Endodermal cell (in vitro differentiated cells): Measurements from ENCODE around the gene KRT1. TPM values are rescaled to one million over a fixed set of nuclear protein-coding genes. Genes with fewer than 3 reads are reported as not detected.
A peak's percentile ranks its signal among the peaks of the same experiment; 100 is the strongest.

Source experiments
- DNase-seq: peaks from one replicate; pipeline ENCODE4 v3.0.0-alpha.2; 2017
- H3K27ac ChIP-seq: 2 replicates; pipeline ENCODE4 v1.5.1; 2013; ENCODE audit warnings: mild to moderate bottlenecking, low read depth, low read length, moderate library complexity
- H3K27me3 ChIP-seq: 2 replicates; pipeline ENCODE4 v1.6.1; 2013; ENCODE audit warnings: mild to moderate bottlenecking, low read length, moderate library complexity; ENCODE audit not compliant: insufficient read depth, control insufficient read depth, poor library complexity, severe bottlenecking
- H3K36me3 ChIP-seq: 2 replicates; pipeline ENCODE4 v1.7.0; 2013; ENCODE audit warnings: mild to moderate bottlenecking, low read length, moderate library complexity; ENCODE audit not compliant: control insufficient read depth, insufficient read depth
- H3K4me1 ChIP-seq: one replicate; pipeline ENCODE4 v1.7.0; 2013; ENCODE audit warnings: low read length; ENCODE audit not compliant: control insufficient read depth, insufficient read depth
- H3K4me3 ChIP-seq: 2 replicates; pipeline ENCODE4 v1.5.1; 2013; ENCODE audit warnings: mild to moderate bottlenecking, low read length, moderate library complexity
- H3K9ac ChIP-seq: 2 replicates; pipeline ENCODE4 v1.6.1; 2013; ENCODE audit warnings: mild to moderate bottlenecking, low read length, moderate library complexity; ENCODE audit not compliant: poor library complexity, severe bottlenecking; ENCODE audit errors: extremely low read depth
- H3K9me3 ChIP-seq: 2 replicates; pipeline ENCODE4 v1.6.1; 2013; ENCODE audit warnings: mild to moderate bottlenecking, low read length, moderate library complexity; ENCODE audit not compliant: control insufficient read depth
- H3K27ac Mint-ChIP-seq: 2 replicates; pipeline ENCODE4 v1.8.0; 2020; ENCODE audit warnings: mixed read lengths
- H3K27me3 Mint-ChIP-seq: 2 replicates; pipeline ENCODE4 v1.8.0; 2021; ENCODE audit warnings: mild to moderate bottlenecking, mixed read lengths; ENCODE audit not compliant: insufficient read depth
- H3K36me3 Mint-ChIP-seq: 2 replicates; pipeline ENCODE4 v1.8.0; 2020; ENCODE audit warnings: low read depth, mixed read lengths
- H3K4me1 Mint-ChIP-seq: 2 replicates; pipeline ENCODE4 v1.8.0; 2020; ENCODE audit warnings: mixed read lengths
- H3K4me3 Mint-ChIP-seq: 2 replicates; pipeline ENCODE4 v1.8.0; 2020; ENCODE audit warnings: mild to moderate bottlenecking, moderate library complexity, mixed read lengths
- H3K9me3 Mint-ChIP-seq: 2 replicates; pipeline ENCODE4 v1.8.0; 2020; ENCODE audit warnings: mild to moderate bottlenecking, mixed read lengths
- WGBS, 2 experiments: methylation state at CpG; one replicate each; pipeline versions ENCODE4 v1.1.5 to v1.1.7; 2013; ENCODE audit warnings: missing lambda C conversion rate in 2 of 2, mixed read lengths in 1 of 2; ENCODE audit not compliant: insufficient coverage in 1 of 2, insufficient read length in 1 of 2; 5-methylcytosine and 5-hydroxymethylcytosine counted together
- total RNA-seq, 2 donors: library from RNA; stranded (reverse); fragmentation: NEBNext Ultra II Directional in 1 of 2; extraction: Animal tissue kit (Norgen Biotek cat#: 25700) in 1 of 2; gene quantifications; 2 replicates in 1 of 2; 3 replicates in 1 of 2; pipeline ENCODE4 v1.2.1, GENCODE V29; 2021
- TF ChIP-seq, protein P1 (sequence below): fragments of 200-600 bp; sonication (generic); conservative IDR thresholded peaks from 2 replicates; pipeline ENCODE4 v1.5.0; 2021; ENCODE audit warnings: antibody characterized with exemption, mild to moderate bottlenecking

The KRT1 gene
- total RNA-seq, 2 donors from 2014 or later = not detected

DNA sequence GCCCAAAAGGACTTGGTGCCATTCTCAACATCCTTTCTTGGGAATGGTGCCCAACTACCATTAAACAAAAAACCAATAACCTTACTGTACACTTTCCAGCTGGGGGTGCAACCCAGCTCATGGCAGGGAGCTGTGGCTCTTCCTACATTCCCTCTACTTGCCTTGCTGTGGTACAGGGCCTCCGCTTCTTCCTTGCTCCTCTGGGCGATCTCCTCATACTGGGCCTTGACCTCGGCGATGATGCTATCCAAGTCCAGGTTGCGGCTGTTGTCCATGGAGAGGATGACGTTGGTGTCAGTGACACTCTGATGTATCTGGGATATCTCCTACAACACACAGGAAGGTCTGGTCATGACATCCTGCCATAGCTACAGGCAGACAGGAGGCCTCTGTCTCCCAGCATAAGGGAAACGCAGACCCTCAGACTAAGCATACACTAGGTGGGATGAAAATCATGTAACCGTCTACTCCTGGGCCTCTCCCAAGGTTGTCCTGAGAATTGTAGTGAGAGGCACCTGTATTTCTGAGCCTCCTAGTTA is 32.1 kb downstream of the KRT1 start:
- H3K9me3 ChIP-seq = peaks cover 7% of the 10 kb centered on the region
- TF ChIP-seq, protein P1, sequence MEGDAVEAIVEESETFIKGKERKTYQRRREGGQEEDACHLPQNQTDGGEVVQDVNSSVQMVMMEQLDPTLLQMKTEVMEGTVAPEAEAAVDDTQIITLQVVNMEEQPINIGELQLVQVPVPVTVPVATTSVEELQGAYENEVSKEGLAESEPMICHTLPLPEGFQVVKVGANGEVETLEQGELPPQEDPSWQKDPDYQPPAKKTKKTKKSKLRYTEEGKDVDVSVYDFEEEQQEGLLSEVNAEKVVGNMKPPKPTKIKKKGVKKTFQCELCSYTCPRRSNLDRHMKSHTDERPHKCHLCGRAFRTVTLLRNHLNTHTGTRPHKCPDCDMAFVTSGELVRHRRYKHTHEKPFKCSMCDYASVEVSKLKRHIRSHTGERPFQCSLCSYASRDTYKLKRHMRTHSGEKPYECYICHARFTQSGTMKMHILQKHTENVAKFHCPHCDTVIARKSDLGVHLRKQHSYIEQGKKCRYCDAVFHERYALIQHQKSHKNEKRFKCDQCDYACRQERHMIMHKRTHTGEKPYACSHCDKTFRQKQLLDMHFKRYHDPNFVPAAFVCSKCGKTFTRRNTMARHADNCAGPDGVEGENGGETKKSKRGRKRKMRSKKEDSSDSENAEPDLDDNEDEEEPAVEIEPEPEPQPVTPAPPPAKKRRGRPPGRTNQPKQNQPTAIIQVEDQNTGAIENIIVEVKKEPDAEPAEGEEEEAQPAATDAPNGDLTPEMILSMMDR = no peak
- no peaks in the 10 kb centered on the region for H3K9me3 Mint-ChIP-seq
- no peaks in the 10 kb centered on the region for H3K36me3 ChIP-seq
- H3K4me3 Mint-ChIP-seq = no peak overlapping the region
- H3K27ac ChIP-seq = no peak overlapping the region
- H3K9ac ChIP-seq = no peak overlapping the region
- peaks cover 33% of the 10 kb centered on the region for H3K27me3 Mint-ChIP-seq
- 91 to 95% methylated on average over 6 to 8 of the region's 8 CpGs for WGBS, 2 experiments
- H3K27me3 ChIP-seq = peaks cover 28% of the 10 kb centered on the region
- H3K4me1 Mint-ChIP-seq = no peaks in the 10 kb centered on the region
- no peak overlapping the region for H3K4me3 ChIP-seq
- H3K27ac Mint-ChIP-seq = no peak overlapping the region
- H3K36me3 Mint-ChIP-seq = no peaks in the 10 kb centered on the region
- peak; percentile 37 for DNase-seq
- H3K4me1 ChIP-seq = no peaks in the 10 kb centered on the region

DNA sequence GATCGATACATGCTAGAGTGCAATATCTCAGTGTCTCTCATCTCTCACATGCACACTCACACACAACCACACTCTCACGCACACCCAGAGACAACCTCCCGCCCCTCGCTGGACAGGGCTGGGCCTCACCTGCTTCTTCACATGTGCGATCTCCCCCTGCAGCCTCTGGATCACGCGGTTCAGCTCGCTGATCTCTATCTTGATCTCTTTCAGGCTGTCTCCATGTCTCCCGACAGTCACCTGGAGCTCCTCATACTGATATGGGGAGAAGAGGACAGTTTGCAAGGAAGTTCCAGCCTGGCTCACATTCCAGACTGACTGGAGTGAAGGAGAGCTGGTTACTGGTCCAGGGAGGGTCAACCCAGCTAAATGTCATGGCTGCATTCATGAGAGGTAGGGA is 32.6 kb downstream of the KRT1 start:
- DNase-seq = peak; percentile 35
- no peak overlapping the region for H3K4me3 Mint-ChIP-seq
- H3K9me3 Mint-ChIP-seq = no peaks in the 10 kb centered on the region
- TF ChIP-seq, protein P1 = no peak
- H3K27me3 ChIP-seq = peaks cover 28% of the 10 kb centered on the region
- H3K27me3 Mint-ChIP-seq = peaks cover 34% of the 10 kb centered on the region
- no peaks in the 10 kb centered on the region for H3K36me3 ChIP-seq
- no peak overlapping the region for H3K27ac ChIP-seq
- WGBS, 2 experiments = 90 to 93% methylated on average over 7 to 9 of the region's 9 CpGs
- no peak overlapping the region for H3K9ac ChIP-seq
- H3K27ac Mint-ChIP-seq = no peak overlapping the region
- H3K36me3 Mint-ChIP-seq = no peaks in the 10 kb centered on the region
- H3K4me3 ChIP-seq = no peak overlapping the region
- H3K4me1 Mint-ChIP-seq = no peaks in the 10 kb centered on the region
- H3K9me3 ChIP-seq = peaks cover 7% of the 10 kb centered on the region
- H3K4me1 ChIP-seq = no peaks in the 10 kb centered on the region

DNA sequence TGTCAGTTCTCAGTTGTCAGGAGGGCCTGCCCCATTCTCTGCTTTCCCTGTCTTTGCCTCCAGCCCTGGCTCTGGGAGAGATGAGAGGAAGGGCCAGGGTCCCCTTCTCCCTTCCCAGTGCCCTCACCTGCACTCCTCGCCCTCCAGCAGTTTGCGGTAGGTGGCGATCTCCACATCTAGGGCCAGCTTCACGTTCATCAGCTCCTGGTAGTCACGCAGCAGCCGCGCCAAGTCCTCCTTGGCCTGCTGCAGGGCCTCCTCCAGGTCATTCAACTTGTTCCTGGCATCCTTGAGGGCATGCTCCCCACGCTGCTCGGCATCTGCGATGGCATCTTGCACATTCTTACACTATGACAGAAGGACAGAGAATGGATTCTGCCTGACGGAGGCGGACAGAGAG is 33.6 kb downstream of the KRT1 start:
- no peaks in the 10 kb centered on the region for H3K9me3 Mint-ChIP-seq
- no peak overlapping the region for H3K27ac Mint-ChIP-seq
- H3K36me3 ChIP-seq = no peaks in the 10 kb centered on the region
- peak; percentile 72 for DNase-seq
- no peak overlapping the region for H3K4me3 Mint-ChIP-seq
- no peak overlapping the region for H3K27ac ChIP-seq
- peaks cover 28% of the 10 kb centered on the region for H3K27me3 ChIP-seq
- H3K4me1 Mint-ChIP-seq = no peaks in the 10 kb centered on the region
- TF ChIP-seq, protein P1 = peak; percentile 49
- H3K4me3 ChIP-seq = no peak overlapping the region
- H3K9me3 ChIP-seq = no peaks in the 10 kb centered on the region
- no peak overlapping the region for H3K9ac ChIP-seq
- no peaks in the 10 kb centered on the region for H3K36me3 Mint-ChIP-seq
- H3K27me3 Mint-ChIP-seq = peaks cover 38% of the 10 kb centered on the region
- no peaks in the 10 kb centered on the region for H3K4me1 ChIP-seq
- WGBS, 2 experiments = 87 to 91% methylated on average over 9 to 12 of the region's 12 CpGs
